GM12874 (cell line): ENCODE results near the gene CNOT2.

ENCODE experiments used
- CTCF ChIP-seq: IDR thresholded peaks from 2 replicates; pipeline ENCODE4 v1.5.1; 2011; ENCODE audit warnings: low read depth, mild to moderate bottlenecking, control low read depth, low read length, moderate library complexity; ENCODE audit not compliant: insufficient read depth

The CNOT2 gene

GRCh38 chr12:70366581-70367257 lies 123.5 kb downstream of the CNOT2 start:
- TF ChIP-seq CTCF = no peak

- TF ChIP-seq CTCF = no peak
Measured at GRCh38 chr12:70367258-70368141, 124.3 kb downstream of the CNOT2 start.

GRCh38 chr12:70372881-70373280 lies 129.6 kb downstream of the CNOT2 start:
- TF ChIP-seq CTCF = no peak

- no peak for TF ChIP-seq CTCF
Measured at GRCh38 chr12:70379846-70380245, 136.6 kb downstream of the CNOT2 start.

- TF ChIP-seq CTCF = no peak
Measured at GRCh38 chr12:70383484-70383883, 140.3 kb downstream of the CNOT2 start.

GRCh38 chr12:70383886-70384285 lies 140.7 kb downstream of the CNOT2 start:
- TF ChIP-seq CTCF = no peak

GRCh38 chr12:70386771-70387170 lies 143.5 kb downstream of the CNOT2 start:
- TF ChIP-seq CTCF = no peak
